ENCODE measurements around the gene CDK14.
"Not testable (repeated sequence)": the region's sequence is repeated elsewhere in the genome, so short reads cannot be mapped to it uniquely, and the experiment has no call there.

CDK14 gene

GRCh38 chr7:90918303-90918702 lies 322.2 kb downstream of the CDK14 start:
- no peak overlapping the region for H3K9ac ChIP-seq
- H3K36me3 ChIP-seq = peaks cover 0 to 16% (median 4%) of the 10 kb centered on the region in 11 experiments; a peak in 9 of 22 replicates
- no peak overlapping the region for H3K4me3 ChIP-seq
- TF ChIP-seq Cebpa-rat (IDR thresholded peaks at IDR 0.05) = no peak
- H3K27ac ChIP-seq = no peak overlapping the region
- H3K4me1 ChIP-seq = peaks cover 0 to 6% (median 0%) of the 10 kb centered on the region in 10 experiments; a peak in 1 of 20 replicates
- H3K27me3 ChIP-seq = no peaks in the 10 kb centered on the region
- H3K9me3 ChIP-seq (replicated peaks in 1 of 11) = no peaks in the 10 kb centered on the region
- no peaks in the 10 kb centered on the region for H4K20me1 ChIP-seq
- no peak overlapping the region for H3K4me2 ChIP-seq

- H3K36me3 ChIP-seq = peaks cover 0 to 16% (median 4%) of the 10 kb centered on the region in 11 experiments; a peak in 9 of 22 replicates
- no peak overlapping the region for H3K27ac ChIP-seq
- TF ChIP-seq Cebpa-rat (IDR thresholded peaks at IDR 0.05) = no peak
- H3K4me2 ChIP-seq = no peak overlapping the region
- H3K4me3 ChIP-seq = no peak overlapping the region
- H3K9me3 ChIP-seq (replicated peaks in 1 of 11) = no peaks in the 10 kb centered on the region
- no peaks in the 10 kb centered on the region for H3K27me3 ChIP-seq
- H3K4me1 ChIP-seq = peaks cover 0 to 6% (median 0%) of the 10 kb centered on the region in 10 experiments; a peak in 1 of 20 replicates
- H3K9ac ChIP-seq = no peak overlapping the region
- H4K20me1 ChIP-seq = no peaks in the 10 kb centered on the region
Observed at GRCh38 chr7:90919816-90920215, 323.7 kb downstream of the CDK14 start.

- H3K27ac ChIP-seq = no peak overlapping the region
- peaks cover 0 to 16% (median 4%) of the 10 kb centered on the region in 11 experiments; a peak in 7 of 22 replicates for H3K36me3 ChIP-seq
- no peaks in the 10 kb centered on the region for H3K9me3 ChIP-seq (replicated peaks in 1 of 11)
- no peaks in the 10 kb centered on the region for H3K27me3 ChIP-seq
- H3K4me3 ChIP-seq = no peak overlapping the region
- H3K4me1 ChIP-seq = peaks cover 0 to 6% (median 0%) of the 10 kb centered on the region in 10 experiments; a peak in 1 of 20 replicates
- no peak overlapping the region for H3K9ac ChIP-seq
- no peaks in the 10 kb centered on the region for H4K20me1 ChIP-seq
- no peak for TF ChIP-seq Cebpa-rat (IDR thresholded peaks at IDR 0.05)
- H3K4me2 ChIP-seq = no peak overlapping the region
Observed at GRCh38 chr7:90920336-90920735, 324.2 kb downstream of the CDK14 start.

GRCh38 chr7:90923541-90923997 lies 327.4 kb downstream of the CDK14 start:
- Histone ChIP-seq H3K9me3 (replicated peaks in 1 of 11) (no peaks in the 10 kb centered on the region), H3K27me3 (no peaks in the 10 kb centered on the region), H3K4me2 (no peak overlapping the region), H3K36me3 (peaks cover 0 to 8% (median 0%) of the 10 kb centered on the region in 11 experiments; a peak in 4 of 22 replicates), H3K27ac (no peak overlapping the region), H3K9ac (no peak overlapping the region), H3K4me3 (no peak overlapping the region), H4K20me1 (no peaks in the 10 kb centered on the region), H3K4me1 (no peaks in the 10 kb centered on the region)
- TF ChIP-seq Cebpa-rat (IDR thresholded peaks at IDR 0.05) = no peak

GRCh38 chr7:90928700-90929424 lies 332.7 kb downstream of the CDK14 start:
- not testable (repeated sequence) for H3K27ac ChIP-seq; H3K4me3 ChIP-seq; H4K20me1 ChIP-seq; H3K27me3 ChIP-seq; H3K4me2 ChIP-seq; H3K9me3 ChIP-seq (replicated peaks in 1 of 11); H3K9ac ChIP-seq; H3K4me1 ChIP-seq; H3K36me3 ChIP-seq

GRCh38 chr7:90931986-90932916 lies 336.1 kb downstream of the CDK14 start:
- no peak for TF ChIP-seq Cebpa-rat (IDR thresholded peaks at IDR 0.05)
- Histone ChIP-seq H3K27me3 (no peaks in the 10 kb centered on the region; a peak in 1 of 22 replicates), H3K9me3 (replicated peaks in 1 of 11) (peaks cover 0 to 4% (median 0%) of the 10 kb centered on the region in 11 experiments; a peak in 1 of 22 replicates), H3K27ac (no peak overlapping the region), H4K20me1 (no peaks in the 10 kb centered on the region; a peak in 2 of 22 replicates), H3K9ac (no peak overlapping the region), H3K36me3 (peaks cover 0 to 8% (median 4%) of the 10 kb centered on the region in 11 experiments; a peak in 4 of 22 replicates), H3K4me2 (no peak overlapping the region), H3K4me3 (no peak overlapping the region), H3K4me1 (no peaks in the 10 kb centered on the region)

- Histone ChIP-seq H3K4me1 (no peaks in the 10 kb centered on the region), H3K27me3 (no peaks in the 10 kb centered on the region; a peak in 1 of 22 replicates), H3K9ac (no peak overlapping the region), H3K4me3 (no peak overlapping the region), H3K9me3 (replicated peaks in 1 of 11) (peaks cover 0 to 4% (median 0%) of the 10 kb centered on the region in 11 experiments; a peak in 1 of 22 replicates), H3K27ac (no peak overlapping the region), H3K4me2 (no peak overlapping the region), H4K20me1 (no peaks in the 10 kb centered on the region; a peak in 2 of 22 replicates), H3K36me3 (peaks cover 0 to 8% (median 4%) of the 10 kb centered on the region in 11 experiments; a peak in 4 of 22 replicates)
- no peak for TF ChIP-seq Cebpa-rat (IDR thresholded peaks at IDR 0.05)
Observed at GRCh38 chr7:90933041-90933440, 336.9 kb downstream of the CDK14 start.

- H3K27ac ChIP-seq = no peak overlapping the region
- no peaks in the 10 kb centered on the region; a peak in 1 of 22 replicates for H3K27me3 ChIP-seq
- peaks cover 0 to under 1% (median 0%) of the 10 kb centered on the region in 11 experiments; a peak in 1 of 22 replicates for H3K9me3 ChIP-seq (replicated peaks in 1 of 11)
- no peak overlapping the region for H3K9ac ChIP-seq
- TF ChIP-seq Cebpa-rat (IDR thresholded peaks at IDR 0.05) = no peak
- peaks cover 0 to 8% (median 2%) of the 10 kb centered on the region in 11 experiments; a peak in 4 of 22 replicates for H3K36me3 ChIP-seq
- no peaks in the 10 kb centered on the region for H3K4me1 ChIP-seq
- no peak overlapping the region for H3K4me3 ChIP-seq
- no peaks in the 10 kb centered on the region; a peak in 2 of 22 replicates for H4K20me1 ChIP-seq
- no peak overlapping the region for H3K4me2 ChIP-seq
Observed at GRCh38 chr7:90933984-90934383, 337.9 kb downstream of the CDK14 start.

GRCh38 chr7:90938371-90938770 lies 342.2 kb downstream of the CDK14 start:
- Histone ChIP-seq H3K27me3 (no peaks in the 10 kb centered on the region), H3K4me1 (no peaks in the 10 kb centered on the region), H3K4me3 (no peak overlapping the region), H3K4me2 (no peak overlapping the region), H3K27ac (no peak overlapping the region), H3K9me3 (replicated peaks in 1 of 11) (no peaks in the 10 kb centered on the region), H3K9ac (no peak overlapping the region), H3K36me3 (peaks cover 0 to 9% (median 0%) of the 10 kb centered on the region in 11 experiments; a peak in 4 of 22 replicates), H4K20me1 (no peaks in the 10 kb centered on the region)
- TF ChIP-seq Cebpa-rat (IDR thresholded peaks at IDR 0.05) = no peak

Data from BLaER1 treated with 17β-estradiol and CSF1 and Interleukin-3, amounts not matched to agents 10 nM and 100 nM (cell line).